HepG2 (cell line): ENCODE measurements around the gene TRMT5. TPM values are rescaled to one million over a fixed set of nuclear protein-coding genes. Genes with fewer than 3 reads are reported as not detected.

Experiments used
- ATAC-seq: fragments of 200-7000 bp; cut with Tn5 transposase; 3 replicates; pipeline ENCODE4 v1.9.1; 2020; ENCODE audit warnings: mild to moderate bottlenecking, moderate library complexity
- BruUV-seq: library from RNA; stranded (reverse); fragments of 400-500 nt; replicated peaks from 2 replicates; lab custom pipeline; 2021; lab: Mats Ljungman, UMichigan
- CTCF ChIA-PET: fragments of 300-600 bp; formaldehyde crosslinking; extraction: SDS; loops from one replicate; lab custom pipeline; 2021; ENCODE audit warnings: low total read pairs, inconsistent platforms, low intra/inter-chr PET ratio; lab: Yijun Ruan, JAX
- POLR2A ChIA-PET: fragments of 350-600 bp; sonication (Branson Sonifier 250); formaldehyde crosslinking; loops from one replicate; lab custom pipeline; 2020; ENCODE audit warnings: antibody characterized with exemption, inconsistent platforms; lab: Yijun Ruan, JAX
- DNase-seq: peaks from one replicate; pipeline ENCODE4 v3.0.0-alpha.2; 2015; ENCODE audit warnings: low spot score
- FAIRE-seq: peaks from 3 replicates; lab custom pipeline; 2011; peaks lifted over from hg19 to GRCh38; lab: Jason Lieb, UNC
- H2AFZ ChIP-seq: one replicate; pipeline ENCODE4 v1.6.1; 2011; ENCODE audit warnings: low read length, inconsistent platforms
- H3K27ac ChIP-seq: fragments of 300-600 bp; 3 replicates; pipeline ENCODE4 v1.8.0; 2011; ENCODE audit warnings: mixed run types, mild to moderate bottlenecking, mixed read lengths, low read length, inconsistent platforms; ENCODE audit not compliant: insufficient read depth; ENCODE audit errors: extremely low read length
- H3K27me3 ChIP-seq, 2 experiments: fragments of 200-600 bp in 1 of 2; 2 replicates in 1 of 2; 3 replicates in 1 of 2; pipeline versions ENCODE4 v1.6.0 to v1.8.0; 2011; ENCODE audit warnings: low read length in 2 of 2, mild to moderate bottlenecking in 2 of 2, moderate library complexity in 2 of 2, inconsistent platforms in 1 of 2; ENCODE audit not compliant: insufficient read depth in 2 of 2, control insufficient read depth in 1 of 2
- H3K36me3 ChIP-seq, 2 experiments: fragments of 200-600 bp in 1 of 2; replicated peaks in 1 of 2; 2 replicates in 1 of 2; 3 replicates in 1 of 2; pipeline versions ENCODE4 v1.5.1 to v1.8.0; 2011; ENCODE audit warnings: low read length in 2 of 2, inconsistent platforms in 1 of 2; ENCODE audit not compliant: insufficient read depth in 2 of 2, control insufficient read depth in 1 of 2
- H3K4me1 ChIP-seq: 2 replicates; pipeline ENCODE4 v1.5.1; 2012; ENCODE audit warnings: low read length, inconsistent platforms; ENCODE audit not compliant: insufficient read depth
- H3K4me2 ChIP-seq: 2 replicates; pipeline ENCODE4 v1.6.0; 2011; ENCODE audit warnings: low read depth, low read length, inconsistent platforms
- H3K4me3 ChIP-seq, 3 experiments: fragments of 200-600 bp in 1 of 3; sonication (generic), shearing (Covaris generic) in 1 of 3; replicated peaks in 1 of 3; 2 replicates each; pipeline ENCODE4 v1.5.1; 2011 to 2016; ENCODE audit warnings: low read length in 3 of 3, inconsistent platforms in 2 of 3, low read depth in 2 of 3, mild to moderate bottlenecking in 2 of 3, control low read depth in 1 of 3, mixed read lengths in 1 of 3; ENCODE audit not compliant: insufficient read depth in 1 of 3
- H3K79me2 ChIP-seq: one replicate; pipeline ENCODE4 v1.6.1; 2011; ENCODE audit warnings: low read length, inconsistent platforms; ENCODE audit not compliant: insufficient read depth
- H3K9ac ChIP-seq: 2 replicates; pipeline ENCODE4 v1.6.0; 2011; ENCODE audit warnings: mild to moderate bottlenecking, low read depth, low read length, inconsistent platforms; ENCODE audit not compliant: insufficient read depth
- H3K9me3 ChIP-seq: 2 replicates; pipeline ENCODE4 v1.5.1; 2012; ENCODE audit warnings: mild to moderate bottlenecking, low read length
- H4K20me1 ChIP-seq: 2 replicates; pipeline ENCODE4 v1.6.0; 2011; ENCODE audit warnings: inconsistent platforms, mild to moderate bottlenecking, low read length, moderate library complexity; ENCODE audit not compliant: insufficient read depth
- ARID2 ChIP-seq: sonication (generic); formaldehyde crosslinking; IDR thresholded peaks from 2 replicates; pipeline ENCODE4 v1.8.1; 2022; ENCODE audit warnings: mild to moderate bottlenecking, missing genetic modification reagents, borderline replicate concordance
- BCL6 ChIP-seq: IDR thresholded peaks from 2 replicates; pipeline ENCODE4 v1.6.1; 2016; ENCODE audit warnings: missing genetic modification reagents, missing compliant biosample characterization
- HOXA7 ChIP-seq: sonication (generic); formaldehyde crosslinking; IDR thresholded peaks from 2 replicates; pipeline ENCODE4 v1.8.1; 2022; ENCODE audit warnings: mild to moderate bottlenecking, missing genetic modification reagents, moderate library complexity
- KDM4B ChIP-seq: sonication (generic); formaldehyde crosslinking; IDR thresholded peaks from 2 replicates; pipeline ENCODE4 v1.4.0; 2020; ENCODE audit warnings: missing genetic modification reagents
- NFYC ChIP-seq: IDR thresholded peaks from 2 replicates; pipeline ENCODE4 v1.6.1; 2016; ENCODE audit warnings: missing genetic modification reagents, missing compliant biosample characterization
- REPIN1 ChIP-seq: sonication (generic); formaldehyde crosslinking; IDR thresholded peaks from 2 replicates; pipeline ENCODE4 v1.8.0; 2022; ENCODE audit warnings: missing genetic modification reagents, low read depth, mild to moderate bottlenecking, borderline replicate concordance
- SMC3 ChIP-seq: IDR thresholded peaks from 2 replicates; pipeline ENCODE4 v1.6.1; 2011; ENCODE audit warnings: low read length, improper control_type of control experiment
- YEATS4 ChIP-seq: sonication (generic); formaldehyde crosslinking; IDR thresholded peaks from 2 replicates; pipeline ENCODE4 v1.4.0; 2020; ENCODE audit warnings: missing genetic modification reagents, borderline replicate concordance
- ZFP90 ChIP-seq: sonication (generic); formaldehyde crosslinking; IDR thresholded peaks from 2 replicates; pipeline ENCODE4 v1.8.0; 2022; ENCODE audit warnings: missing genetic modification reagents, mild to moderate bottlenecking, inconsistent platforms, borderline replicate concordance
- ZFYVE20 ChIP-seq: sonication (generic); formaldehyde crosslinking; IDR thresholded peaks from 2 replicates; pipeline ENCODE4 v1.8.0; 2023; ENCODE audit warnings: low read depth, mild to moderate bottlenecking, moderate library complexity, missing genetic modification reagents, borderline replicate concordance
- ZNF614 ChIP-seq: IDR thresholded peaks from 2 replicates; pipeline ENCODE4 v1.6.1; 2018; ENCODE audit warnings: missing biosample characterization, missing genetic modification reagents, inconsistent platforms, borderline replicate concordance
- ZNF772 ChIP-seq: sonication (generic); formaldehyde crosslinking; IDR thresholded peaks from 2 replicates; pipeline ENCODE4 v1.5.0; 2020; ENCODE audit warnings: mild to moderate bottlenecking, missing genetic modification reagents
- ZSCAN12 ChIP-seq: sonication (generic); formaldehyde crosslinking; IDR thresholded peaks from 2 replicates; pipeline ENCODE4 v1.9.0; 2021; ENCODE audit warnings: mild to moderate bottlenecking, missing genetic modification reagents
- WGBS: methylation state at CpG from one replicate; pipeline ENCODE4 v1.1.6; 2017; ENCODE audit warnings: low lambda C conversion rate; 5-methylcytosine and 5-hydroxymethylcytosine counted together
- in situ Hi-C: cut with HindIII; loops from 2 replicates; pipeline ENCODE4 v1.10.0; 2017; ENCODE audit warnings: low pct_unique_long_range_greater_than_20kb; ENCODE audit not compliant: extremely low pct_ligation_motif_present
- intact Hi-C: fragments of 100-400 bp; cut with micrococcal nuclease; formaldehyde crosslinking; loops from one replicate; pipeline ENCODE4 v1.10.0; 2022; ENCODE audit not compliant: unreplicated experiment
- polyA plus RNA-seq, 8 experiments: library from polyadenylated mRNA; depleted of rRNA in 3 of 8; stranded (reverse) in 7 of 8; unstranded in 1 of 8; fragments of >200 nt; fragmentation: Illumina TruSeq in 4 of 8; extraction: Trizol in 4 of 8; gene quantifications; 2 replicates each; pipeline versions ENCODE4 v1.2.1 to v1.2.3, GENCODE V29; 2011 to 2016; ENCODE audit warnings: low read depth in 4 of 8, missing spikeins in 1 of 8, mixed read lengths in 1 of 8; ENCODE audit not compliant: insufficient read depth in 1 of 8
- total RNA-seq, 5 experiments: library from RNA; depleted of rRNA; stranded (reverse); fragments of >200 nt; fragmentation: Illumina TruSeq; extraction: Trizol; gene quantifications; 2 replicates each; pipeline ENCODE4 v1.2.3, GENCODE V29; 2016; ENCODE audit warnings: low read depth in 1 of 5
- TF ChIP-seq, protein P1 (sequence below): sonication (generic); formaldehyde crosslinking; IDR thresholded peaks from 2 replicates; pipeline ENCODE4 v1.4.0; 2020; ENCODE audit warnings: low read depth, missing genetic modification reagents
- TF ChIP-seq, protein P2 (sequence below): sonication (generic); formaldehyde crosslinking; IDR thresholded peaks from 2 replicates; pipeline ENCODE4 v1.4.0; 2020; ENCODE audit warnings: missing genetic modification reagents
- TF ChIP-seq, protein P3 (sequence below): IDR thresholded peaks from 2 replicates; pipeline ENCODE4 v1.6.1; 2012; ENCODE audit warnings: inconsistent platforms

The TRMT5 gene
- total and polyA plus RNA-seq, 2 of the 13 experiments (the other 11 are each of a cell fraction or from before 2014, with no cell fraction given) = 3.6 to 16.0 TPM

DNA sequence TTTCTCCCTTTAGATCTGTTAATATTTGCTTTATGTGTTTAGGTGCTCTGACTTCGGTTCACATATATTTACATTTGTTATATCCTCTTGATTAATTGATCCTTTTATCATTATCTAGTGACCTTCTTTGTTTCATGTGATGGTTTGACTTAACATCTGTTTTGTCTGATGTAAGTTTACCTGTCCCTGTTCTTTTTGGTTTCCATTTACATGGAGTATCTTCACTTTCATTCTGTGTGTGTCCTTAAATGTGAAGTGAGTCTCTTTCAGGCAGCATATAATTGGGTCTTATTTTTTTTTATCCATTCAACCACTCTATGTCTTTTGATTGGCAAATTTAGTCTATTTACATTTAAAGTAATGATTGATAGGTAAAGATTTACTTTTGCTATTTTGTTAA, 24.2 kb downstream of the TRMT5 start:
- no peak overlapping the region for H3K27ac ChIP-seq
- no peaks in the 10 kb centered on the region for H4K20me1 ChIP-seq
- DNase-seq (no peak), FAIRE-seq (no peak), ATAC-seq (no peak)
- H2AFZ ChIP-seq = no peak overlapping the region
- H3K9me3 ChIP-seq = peaks cover 23% of the 10 kb centered on the region
- H3K9ac ChIP-seq = no peak overlapping the region
- in situ Hi-C loops (no loop called here), intact Hi-C loops (no loop called here)
- no peaks in the 10 kb centered on the region for H3K79me2 ChIP-seq
- CTCF ChIA-PET = no interaction called here
- WGBS = 88% methylated on average over 1 of the region's 1 CpG
- H3K4me1 ChIP-seq = peaks cover 6% of the 10 kb centered on the region
- TF ChIP-seq HOXA7 (CRISPR knock-in tag) (no peak), ZNF772 (no peak), BCL6 (no peak), SMC3 (no peak), REPIN1 (CRISPR knock-in tag) (no peak), ZFYVE20 (CRISPR knock-in tag) (no peak), YEATS4 (no peak), KDM4B (CRISPR knock-in tag) (no peak), ZNF614 (CRISPR knock-in tag) (no peak), ZFP90 (CRISPR knock-in tag) (no peak), ZSCAN12 (no peak), ARID2 (CRISPR knock-in tag) (no peak), NFYC (no peak)
- TF ChIP-seq, protein P1, sequence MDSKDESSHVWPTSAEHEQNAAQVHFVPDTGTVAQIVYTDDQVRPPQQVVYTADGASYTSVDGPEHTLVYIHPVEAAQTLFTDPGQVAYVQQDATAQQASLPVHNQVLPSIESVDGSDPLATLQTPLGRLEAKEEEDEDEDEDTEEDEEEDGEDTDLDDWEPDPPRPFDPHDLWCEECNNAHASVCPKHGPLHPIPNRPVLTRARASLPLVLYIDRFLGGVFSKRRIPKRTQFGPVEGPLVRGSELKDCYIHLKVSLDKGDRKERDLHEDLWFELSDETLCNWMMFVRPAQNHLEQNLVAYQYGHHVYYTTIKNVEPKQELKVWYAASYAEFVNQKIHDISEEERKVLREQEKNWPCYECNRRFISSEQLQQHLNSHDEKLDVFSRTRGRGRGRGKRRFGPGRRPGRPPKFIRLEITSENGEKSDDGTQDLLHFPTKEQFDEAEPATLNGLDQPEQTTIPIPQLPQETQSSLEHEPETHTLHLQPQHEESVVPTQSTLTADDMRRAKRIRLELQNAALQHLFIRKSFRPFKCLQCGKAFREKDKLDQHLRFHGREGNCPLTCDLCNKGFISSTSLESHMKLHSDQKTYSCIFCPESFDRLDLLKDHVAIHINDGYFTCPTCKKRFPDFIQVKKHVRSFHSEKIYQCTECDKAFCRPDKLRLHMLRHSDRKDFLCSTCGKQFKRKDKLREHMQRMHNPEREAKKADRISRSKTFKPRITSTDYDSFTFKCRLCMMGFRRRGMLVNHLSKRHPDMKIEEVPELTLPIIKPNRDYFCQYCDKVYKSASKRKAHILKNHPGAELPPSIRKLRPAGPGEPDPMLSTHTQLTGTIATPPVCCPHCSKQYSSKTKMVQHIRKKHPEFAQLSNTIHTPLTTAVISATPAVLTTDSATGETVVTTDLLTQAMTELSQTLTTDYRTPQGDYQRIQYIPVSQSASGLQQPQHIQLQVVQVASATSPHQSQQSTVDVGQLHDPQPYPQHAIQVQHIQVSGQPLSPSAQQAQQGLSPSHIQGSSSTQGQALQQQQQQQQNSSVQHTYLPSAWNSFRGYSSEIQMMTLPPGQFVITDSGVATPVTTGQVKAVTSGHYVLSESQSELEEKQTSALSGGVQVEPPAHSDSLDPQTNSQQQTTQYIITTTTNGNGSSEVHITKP (CRISPR knock-in tag) = no peak
- TF ChIP-seq, protein P2, sequence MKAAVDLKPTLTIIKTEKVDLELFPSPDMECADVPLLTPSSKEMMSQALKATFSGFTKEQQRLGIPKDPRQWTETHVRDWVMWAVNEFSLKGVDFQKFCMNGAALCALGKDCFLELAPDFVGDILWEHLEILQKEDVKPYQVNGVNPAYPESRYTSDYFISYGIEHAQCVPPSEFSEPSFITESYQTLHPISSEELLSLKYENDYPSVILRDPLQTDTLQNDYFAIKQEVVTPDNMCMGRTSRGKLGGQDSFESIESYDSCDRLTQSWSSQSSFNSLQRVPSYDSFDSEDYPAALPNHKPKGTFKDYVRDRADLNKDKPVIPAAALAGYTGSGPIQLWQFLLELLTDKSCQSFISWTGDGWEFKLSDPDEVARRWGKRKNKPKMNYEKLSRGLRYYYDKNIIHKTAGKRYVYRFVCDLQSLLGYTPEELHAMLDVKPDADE = no peak
- TF ChIP-seq, protein P3, sequence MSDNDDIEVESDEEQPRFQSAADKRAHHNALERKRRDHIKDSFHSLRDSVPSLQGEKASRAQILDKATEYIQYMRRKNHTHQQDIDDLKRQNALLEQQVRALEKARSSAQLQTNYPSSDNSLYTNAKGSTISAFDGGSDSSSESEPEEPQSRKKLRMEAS = no peak
- no peak overlapping the region for H3K4me3 ChIP-seq
- POLR2A ChIA-PET = no interaction called here
- no peak overlapping the region for H3K4me2 ChIP-seq
- no peaks in the 10 kb centered on the region for H3K36me3 ChIP-seq
- H3K27me3 ChIP-seq = no peaks in the 10 kb centered on the region
- no TSS peak for BruUV-seq
